Cardiac fibroblast (primary cell): ENCODE results near the gene UNC5B.

Source experiments
- DNase-seq, 2 donors: peaks; one replicate each; pipeline versions ENCODE4 v3.0.0 to v3.0.0-alpha.2; 2010; ENCODE audit warnings: low read depth in 2 of 2
- H3K4me3 ChIP-seq, 2 donors: replicated peaks in 1 of 2; 1 replicate in 1 of 2; 2 replicates in 1 of 2; pipeline ENCODE4 v1.5.1; 2011; ENCODE audit warnings: low read depth in 2 of 2, low read length in 2 of 2, mild to moderate bottlenecking in 2 of 2, moderate library complexity in 1 of 2
- CTCF ChIP-seq: IDR thresholded peaks from one replicate; pipeline ENCODE4 v1.5.1; 2011; ENCODE audit warnings: low read depth, mild to moderate bottlenecking, low read length, inconsistent platforms

Gene UNC5B

DNA sequence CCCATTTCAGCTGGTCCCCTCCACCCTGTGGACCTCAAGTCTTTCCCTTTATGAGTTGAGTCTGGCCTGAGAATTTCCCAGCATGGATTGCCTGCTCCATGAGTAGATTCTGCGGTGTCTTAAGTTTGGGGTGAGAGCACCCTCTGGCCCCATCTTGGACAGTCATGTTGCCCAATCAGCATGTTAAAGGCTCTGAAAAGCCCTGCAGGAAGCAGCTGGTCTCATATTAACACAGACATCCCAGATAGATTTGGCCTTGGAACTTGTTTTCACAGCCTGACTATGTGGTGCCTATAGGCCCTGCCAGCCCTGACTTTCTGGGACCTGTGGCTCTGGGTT, 91.2 kb downstream of the UNC5B start:
- no peak for DNase-seq
- no peak for TF ChIP-seq CTCF
- H3K4me3 ChIP-seq, result no peak overlapping the region

GRCh38 chr10:71304914-71305313, 92.5 kb downstream of the UNC5B start:
- no peak for DNase-seq
- no peak for TF ChIP-seq CTCF
- H3K4me3 ChIP-seq, result no peak overlapping the region

- H3K4me3 ChIP-seq, result no peak overlapping the region
- TF ChIP-seq CTCF, result no peak
- DNase-seq, result no peak
These were observed 94.6 kb downstream of the UNC5B start for GRCh38 chr10:71306979-71307378.

- DNase-seq, result no peak
- TF ChIP-seq CTCF, result no peak
- no peak overlapping the region for H3K4me3 ChIP-seq
These were observed 95.2 kb downstream of the UNC5B start for GRCh38 chr10:71307469-71308085.

- no peak overlapping the region for H3K4me3 ChIP-seq
- no peak for DNase-seq
- TF ChIP-seq CTCF, result no peak
These were observed 95.9 kb downstream of the UNC5B start for GRCh38 chr10:71308244-71308643.

DNA sequence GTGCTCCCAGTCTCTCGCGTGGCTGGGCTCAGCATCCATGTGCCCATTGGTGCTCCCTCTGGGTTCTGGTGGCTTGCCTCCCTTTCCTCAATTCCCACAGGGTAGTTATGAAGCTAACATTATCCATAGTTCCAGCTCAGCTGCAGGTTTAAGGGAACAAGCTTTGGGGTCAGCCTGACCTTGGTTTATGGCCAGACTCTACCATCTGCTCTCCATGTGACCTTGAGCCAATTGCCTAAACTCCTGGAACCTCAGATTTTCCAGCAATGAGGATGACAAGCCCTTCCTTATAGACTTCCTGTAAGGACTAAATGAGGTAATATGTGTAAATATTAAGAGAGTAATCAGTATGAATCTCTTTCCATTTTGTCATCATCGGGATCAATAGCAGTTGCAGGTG, 96.6 kb downstream of the UNC5B start:
- H3K4me3 ChIP-seq, result no peak overlapping the region
- DNase-seq, result no peak
- TF ChIP-seq CTCF, result no peak

DNA sequence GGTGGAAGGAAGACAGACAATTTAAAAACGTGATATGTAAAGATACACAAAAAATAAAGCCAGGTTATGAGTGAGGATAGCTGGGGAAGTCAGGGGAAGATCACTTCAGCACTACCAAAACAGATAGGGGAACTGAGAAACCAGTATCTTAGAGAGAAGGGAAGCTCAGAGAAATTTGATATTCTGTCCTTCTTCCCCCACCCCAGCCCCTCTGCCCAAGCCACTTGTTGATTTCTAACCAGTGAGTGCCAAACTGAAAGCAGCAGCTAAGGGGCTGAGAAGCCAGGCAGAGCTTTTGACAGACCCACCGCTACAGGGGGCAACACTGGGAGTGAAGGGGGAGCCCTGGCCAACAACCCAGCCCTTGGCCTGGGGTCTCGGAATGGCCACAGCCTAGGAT, 97.5 kb downstream of the UNC5B start:
- H3K4me3 ChIP-seq, result no peak overlapping the region
- no peak for TF ChIP-seq CTCF
- DNase-seq, result no peak
